Tibial nerve (tissue), 4 donors: Measurements from ENCODE around the gene DOCK1.

ENCODE experiments used
- CTCF ChIP-seq, 5 experiments: fragments of 200-600 bp in 3 of 5; fragments of 450-650 bp in 2 of 5; sonication (generic) in 3 of 5; IDR thresholded peaks; one replicate each; pipeline ENCODE4 v1.5.1; 2016 to 2019; ENCODE audit warnings: antibody characterized with exemption in 5 of 5, mild to moderate bottlenecking in 3 of 5, moderate library complexity in 2 of 5
- EP300 ChIP-seq, 2 donors: sonication (generic); formaldehyde crosslinking; IDR thresholded peaks; one replicate each; pipeline ENCODE4 v1.6.1; 2017; ENCODE audit warnings: antibody characterized with exemption in 2 of 2, mild to moderate bottlenecking in 1 of 2
- POLR2A ChIP-seq, 2 donors: fragments of 450-650 bp; IDR thresholded peaks; one replicate each; pipeline ENCODE4 v1.6.1; 2017; ENCODE audit warnings: antibody characterized with exemption in 2 of 2, mild to moderate bottlenecking in 2 of 2, moderate library complexity in 2 of 2

GRCh38 chr10:127115100-127115499 lies 209.9 kb downstream of the DOCK1 start:
- TF ChIP-seq EP300 (IDR thresholded peaks at IDR 0.05) (no peak), CTCF (IDR thresholded peaks at IDR 0.05) (no peak), POLR2A (IDR thresholded peaks at IDR 0.05) (no peak)
